Activated CD4-positive, alpha-beta T cell treated with anti-CD3 and anti-CD28 coated beads, Interleukin-2, amount 10 ng/mL, durations not matched to agents 24 days and 14 days (primary cell): ENCODE measurements around the gene PLCD1. TPM values are rescaled to one million over a fixed set of nuclear protein-coding genes. Genes with fewer than 3 reads are reported as not detected.

Experiments
- DNase-seq: peaks from one replicate; pipeline ENCODE4 v3.0.0; 2022
- H3K27ac Mint-ChIP-seq: one replicate; pipeline ENCODE4 v1.8.0; 2022; ENCODE audit warnings: mild to moderate bottlenecking, mixed read lengths
- H3K27me3 Mint-ChIP-seq: one replicate; pipeline ENCODE4 v1.8.0; 2022; ENCODE audit warnings: mixed read lengths
- H3K36me3 Mint-ChIP-seq: one replicate; pipeline ENCODE4 v1.8.0; 2022; ENCODE audit warnings: low read depth, mild to moderate bottlenecking, mixed read lengths
- H3K4me1 Mint-ChIP-seq: one replicate; pipeline ENCODE4 v1.8.0; 2021; ENCODE audit warnings: mixed read lengths
- H3K4me3 Mint-ChIP-seq: one replicate; pipeline ENCODE4 v1.8.0; 2022; ENCODE audit warnings: mild to moderate bottlenecking, moderate library complexity, mixed read lengths
- H3K9me3 Mint-ChIP-seq: one replicate; pipeline ENCODE4 v1.8.0; 2021; ENCODE audit warnings: mixed read lengths
- intact Hi-C: fragments of 100-400 bp; cut with micrococcal nuclease; formaldehyde crosslinking; loops from one replicate; pipeline ENCODE4 v1.15.1; 2023
- total RNA-seq: library from RNA; stranded (reverse); gene quantifications from 2 replicates; pipeline ENCODE4 v1.2.3, GENCODE V29; 2022

The PLCD1 gene
- total RNA-seq, 1 donor from 2014 or later: 4.2 TPM

DNA sequence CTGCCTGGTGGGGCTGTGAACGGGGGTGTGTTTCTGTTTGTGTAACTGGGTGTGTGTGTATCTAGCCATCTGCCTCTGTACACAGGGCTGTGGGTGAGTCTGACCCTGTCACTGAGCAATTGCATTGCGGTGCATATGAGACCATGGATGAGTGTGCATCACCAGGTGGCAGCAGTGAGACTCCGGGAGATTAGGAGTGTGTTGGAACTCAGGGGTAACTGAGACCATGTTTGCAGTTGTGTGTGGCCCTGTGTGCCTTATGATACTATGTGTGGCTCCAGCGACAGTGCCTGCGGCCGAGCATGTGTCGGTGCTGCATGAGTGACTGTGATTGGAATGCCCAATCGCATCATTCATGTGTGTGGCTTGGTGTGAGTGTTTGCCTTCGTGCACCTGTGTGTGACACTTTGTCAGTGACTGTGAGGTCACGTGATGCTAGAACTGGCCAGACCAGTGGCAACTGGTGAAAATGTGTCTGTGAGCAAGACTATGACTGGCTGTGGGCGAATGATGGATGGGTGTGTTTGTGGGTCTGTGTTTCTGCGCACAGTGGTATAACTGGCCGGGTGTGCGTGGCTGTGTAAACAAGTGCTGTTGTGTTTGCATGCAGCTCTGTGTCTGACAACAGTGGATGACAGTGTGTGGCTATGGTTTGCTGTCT, 24.9 kb downstream of the PLCD1 start:
- DNase-seq: peak; percentile 87
- intact Hi-C loops: loop anchor here (1.0 kb wide), 1 partner anchor 475 kb away; no protein-coding TSS in a partner anchor
- H3K36me3 Mint-ChIP-seq: peaks cover 28% of the 10 kb centered on the region
- peaks cover 15% of the 10 kb centered on the region for H3K4me1 Mint-ChIP-seq
- H3K9me3 Mint-ChIP-seq: no peaks in the 10 kb centered on the region
- no peak overlapping the region for H3K4me3 Mint-ChIP-seq
- H3K27me3 Mint-ChIP-seq: no peaks in the 10 kb centered on the region
- no peak overlapping the region for H3K27ac Mint-ChIP-seq

DNA sequence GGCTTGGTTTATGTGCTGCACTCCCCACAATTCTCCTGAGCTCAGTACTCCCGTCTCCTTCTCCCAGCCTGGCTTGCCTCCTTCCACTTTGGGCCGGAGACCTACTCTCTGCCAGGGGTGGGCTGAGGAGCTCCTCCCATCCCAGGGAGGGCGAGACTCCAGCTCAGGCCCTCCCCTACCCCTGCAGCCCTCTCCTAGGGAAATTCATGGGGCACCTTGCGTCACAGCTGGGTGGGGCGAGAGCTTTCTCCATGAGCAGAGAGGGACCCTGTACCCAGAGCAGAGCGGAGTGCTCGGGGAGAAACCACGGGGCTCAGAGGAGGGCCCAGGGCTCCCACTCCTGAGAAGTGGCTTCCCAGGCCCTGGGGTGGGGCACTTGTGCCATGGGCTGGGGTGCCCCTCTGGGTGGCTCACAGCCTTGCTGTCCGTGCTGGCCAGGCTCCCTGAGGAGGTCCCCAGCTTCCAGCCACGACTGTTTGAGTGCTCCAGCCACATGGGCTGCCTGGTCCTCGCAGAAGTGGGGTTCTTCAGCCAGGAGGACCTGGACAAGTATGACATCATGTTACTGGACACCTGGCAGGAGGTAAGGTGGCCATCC, 25.5 kb downstream of the PLCD1 start:
- Mint-ChIP-seq H3K9me3 (no peaks in the 10 kb centered on the region), H3K4me3 (no peak overlapping the region), H3K27ac (no peak overlapping the region)

DNA sequence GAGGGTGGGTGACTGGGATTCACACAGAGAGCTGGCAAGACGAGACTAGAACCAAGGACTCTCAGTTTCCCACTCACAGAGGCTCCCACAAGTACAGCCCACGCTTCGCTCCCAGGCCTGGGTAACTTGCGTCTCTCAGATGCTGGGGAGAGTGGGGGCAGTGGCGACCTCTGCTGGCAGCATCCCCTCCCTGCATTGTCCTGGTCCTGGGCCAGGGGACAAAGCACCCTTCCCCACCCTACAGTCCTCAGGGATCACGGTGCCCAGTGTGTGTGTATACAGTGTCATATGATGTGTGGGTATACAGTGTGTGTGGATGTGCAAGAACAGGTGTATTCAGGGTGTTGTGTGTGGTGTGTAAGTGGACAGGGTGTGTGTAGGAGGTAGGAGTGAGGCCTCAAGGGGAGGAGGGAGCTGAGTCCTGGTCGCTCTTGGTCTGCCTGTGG, 26.0 kb downstream of the PLCD1 start:
- peaks cover 34% of the 10 kb centered on the region for H3K36me3 Mint-ChIP-seq
- no peak overlapping the region for H3K4me3 Mint-ChIP-seq
- H3K27ac Mint-ChIP-seq: no peak overlapping the region
- peaks cover 24% of the 10 kb centered on the region for H3K4me1 Mint-ChIP-seq
- H3K9me3 Mint-ChIP-seq: no peaks in the 10 kb centered on the region
- peak; percentile 88 for DNase-seq
- no peaks in the 10 kb centered on the region for H3K27me3 Mint-ChIP-seq
- intact Hi-C loops: loop anchor here (1.0 kb wide), 2 partner anchors 29 to 148 kb away; no protein-coding TSS in a partner anchor

More for the DNA sequence above, 25.5 kb downstream of the PLCD1 start:
- no peaks in the 10 kb centered on the region for H3K27me3 Mint-ChIP-seq
- intact Hi-C loops: loop anchor here (1.0 kb wide), 3 partner anchors 30 to 475 kb away; no protein-coding TSS in a partner anchor
- peaks cover 20% of the 10 kb centered on the region for H3K4me1 Mint-ChIP-seq
- H3K36me3 Mint-ChIP-seq: peaks cover 34% of the 10 kb centered on the region
- DNase-seq: no peak

DNA sequence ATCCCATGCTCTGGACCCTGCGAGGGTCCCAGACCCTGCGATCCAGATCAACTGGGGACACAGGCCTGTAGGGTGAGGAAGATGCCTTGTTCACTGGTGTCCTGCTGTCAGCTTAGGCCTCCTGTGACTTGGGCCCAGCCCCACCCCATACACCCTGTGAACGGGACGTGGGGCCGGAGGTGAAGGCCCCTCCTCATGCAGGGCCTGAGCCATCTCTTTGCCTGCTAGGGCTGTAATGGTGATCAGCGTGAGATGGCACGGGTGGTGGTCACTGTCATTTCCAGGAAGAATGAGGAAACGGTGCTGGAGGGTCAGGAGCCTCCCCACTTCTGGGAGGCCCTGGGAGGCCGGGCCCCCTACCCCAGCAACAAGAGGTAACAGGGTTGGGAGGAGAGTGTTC, 26.5 kb downstream of the PLCD1 start:
- intact Hi-C loops: loop anchor here (1.0 kb wide), 2 partner anchors 29 to 148 kb away; no protein-coding TSS in a partner anchor
- Mint-ChIP-seq H3K36me3 (peaks cover 34% of the 10 kb centered on the region), H3K27me3 (no peaks in the 10 kb centered on the region), H3K4me3 (no peak overlapping the region), H3K9me3 (no peaks in the 10 kb centered on the region), H3K4me1 (peaks cover 29% of the 10 kb centered on the region), H3K27ac (no peak overlapping the region)
- no peak for DNase-seq

DNA sequence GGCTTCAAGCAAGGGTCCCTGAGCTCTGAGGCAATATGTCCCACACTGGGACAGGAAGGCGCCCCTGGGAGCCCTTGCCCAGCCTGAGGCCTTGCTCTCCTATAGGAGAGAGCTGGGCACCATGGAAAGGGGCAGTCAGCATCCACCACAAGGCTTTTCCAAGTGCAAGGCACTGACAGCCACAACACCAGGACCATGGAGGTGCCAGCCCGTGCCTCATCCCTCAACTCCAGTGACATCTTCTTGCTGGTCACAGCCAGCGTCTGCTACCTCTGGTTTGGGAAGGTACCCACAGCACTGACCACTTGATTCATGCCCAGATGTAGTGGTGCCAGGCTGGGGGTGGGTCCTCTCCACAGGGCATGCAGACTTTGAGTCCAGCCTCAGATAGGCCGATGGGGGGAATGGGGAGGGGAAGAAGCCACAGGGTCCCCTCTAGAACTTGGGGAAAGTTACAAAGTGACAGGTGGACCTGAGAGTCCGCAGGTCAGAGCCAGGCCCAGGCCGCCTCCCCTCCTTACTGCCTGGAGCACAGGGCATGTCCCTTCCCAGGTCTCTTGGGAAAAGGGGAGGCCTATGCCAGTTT, 27.1 kb downstream of the PLCD1 start:
- H3K27me3 Mint-ChIP-seq: no peaks in the 10 kb centered on the region
- intact Hi-C loops: no loop called here
- DNase-seq: no peak

DNA sequence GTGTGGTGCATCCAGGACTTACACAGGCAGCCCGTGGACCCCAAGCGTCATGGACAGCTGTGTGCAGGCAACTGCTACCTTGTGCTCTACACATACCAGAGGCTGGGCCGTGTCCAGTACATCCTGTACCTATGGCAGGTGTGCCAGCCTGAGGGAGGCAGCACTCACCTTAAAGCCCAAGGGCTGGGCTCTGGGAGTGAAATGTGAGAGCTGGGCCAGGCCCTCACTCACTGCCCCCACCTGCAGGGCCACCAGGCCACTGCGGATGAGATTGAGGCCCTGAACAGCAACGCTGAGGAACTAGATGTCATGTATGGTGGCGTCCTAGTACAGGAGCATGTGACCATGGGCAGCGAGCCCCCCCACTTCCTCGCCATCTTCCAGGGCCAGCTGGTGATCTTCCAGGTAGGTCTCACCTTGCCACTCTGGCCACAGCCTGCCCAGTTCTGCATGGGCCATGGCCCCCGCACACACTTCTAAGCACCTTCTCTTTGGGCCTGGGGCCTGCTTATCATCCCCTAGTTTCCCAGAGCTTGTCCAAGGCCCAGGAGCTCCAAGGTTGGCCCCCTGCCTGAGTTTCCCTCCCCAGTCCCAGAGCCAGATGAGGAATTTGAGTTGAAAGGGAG, 27.9 kb downstream of the PLCD1 start:
- H3K9me3 Mint-ChIP-seq: no peaks in the 10 kb centered on the region
- H3K27ac Mint-ChIP-seq: no peak overlapping the region
- no peak for DNase-seq
- peaks cover 36% of the 10 kb centered on the region for H3K36me3 Mint-ChIP-seq
- no peak overlapping the region for H3K4me3 Mint-ChIP-seq
- H3K27me3 Mint-ChIP-seq: no peaks in the 10 kb centered on the region
- H3K4me1 Mint-ChIP-seq: peaks cover 33% of the 10 kb centered on the region
- intact Hi-C loops: no loop called here

More for the DNA sequence above, 27.1 kb downstream of the PLCD1 start:
- Mint-ChIP-seq H3K9me3 (no peaks in the 10 kb centered on the region), H3K4me3 (no peak overlapping the region), H3K27ac (no peak overlapping the region), H3K4me1 (peaks cover 29% of the 10 kb centered on the region), H3K36me3 (peaks cover 33% of the 10 kb centered on the region)

DNA sequence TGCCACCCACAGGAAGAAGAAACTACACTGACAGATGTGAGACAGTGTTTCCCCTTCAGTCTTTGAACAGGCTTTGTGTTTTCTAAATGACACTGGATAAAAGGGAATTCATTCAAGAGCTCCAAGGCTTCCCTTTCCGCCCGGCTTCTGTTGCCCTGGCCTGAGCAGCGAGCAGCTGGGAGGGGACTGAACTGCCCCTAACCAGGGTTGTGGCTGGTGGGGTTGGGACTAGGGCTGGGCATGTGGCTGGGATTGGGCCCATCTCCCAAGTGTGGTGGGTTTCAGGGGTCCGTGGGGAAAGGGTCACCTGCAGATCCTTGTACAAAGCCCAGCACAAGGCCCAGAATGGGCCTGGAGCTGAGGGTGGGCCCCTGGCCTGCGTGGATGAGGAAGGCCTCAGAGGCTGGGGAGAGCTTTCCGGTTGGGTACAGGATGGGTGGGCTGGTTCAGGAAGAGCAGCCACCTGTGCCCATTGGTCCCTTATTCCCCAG, 28.4 kb downstream of the PLCD1 start:
- Mint-ChIP-seq H3K4me1 (peaks cover 39% of the 10 kb centered on the region), H3K9me3 (no peaks in the 10 kb centered on the region), H3K27ac (no peak overlapping the region), H3K36me3 (peaks cover 41% of the 10 kb centered on the region), H3K27me3 (no peaks in the 10 kb centered on the region), H3K4me3 (no peak overlapping the region)
- DNase-seq: no peak
- intact Hi-C loops: no loop called here

DNA sequence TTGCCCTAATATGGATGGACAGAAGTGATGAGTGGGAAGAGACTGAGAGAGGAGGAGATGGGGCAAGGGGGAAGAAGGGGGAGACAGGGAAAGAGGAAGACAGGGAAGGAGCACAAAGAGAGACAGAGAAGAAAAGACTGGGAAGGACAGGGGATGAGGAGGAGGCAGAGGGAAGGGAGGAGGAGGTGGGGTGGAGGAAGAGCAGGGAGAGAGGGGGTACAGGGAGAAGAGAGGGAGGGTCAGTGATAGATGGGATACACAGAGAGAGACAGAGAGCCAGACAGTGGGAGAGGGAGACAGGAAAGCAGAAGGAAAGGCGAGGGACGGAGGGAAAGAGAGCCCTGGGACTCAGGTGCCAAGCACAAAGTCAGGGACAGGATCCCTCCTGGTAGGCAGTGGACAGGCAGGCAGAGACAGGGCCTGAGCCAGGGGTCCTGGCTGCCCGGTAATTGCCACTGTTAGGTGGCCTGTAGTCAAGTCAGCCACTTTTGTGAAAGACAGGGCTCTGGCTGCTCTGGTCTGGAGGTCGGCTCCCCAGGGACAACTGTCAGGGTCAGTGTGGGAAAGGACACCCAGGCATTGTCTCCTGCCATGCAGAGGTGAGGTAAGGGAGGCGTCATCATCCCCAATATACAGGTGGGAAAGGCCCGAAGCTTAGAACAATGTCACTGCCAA, 29.1 kb downstream of the PLCD1 start:
- H3K4me1 Mint-ChIP-seq: peaks cover 44% of the 10 kb centered on the region
- intact Hi-C loops: no loop called here
- H3K27ac Mint-ChIP-seq: no peak overlapping the region
- no peak for DNase-seq
- peaks cover 45% of the 10 kb centered on the region for H3K36me3 Mint-ChIP-seq
- H3K27me3 Mint-ChIP-seq: no peaks in the 10 kb centered on the region
- no peak overlapping the region for H3K4me3 Mint-ChIP-seq
- no peaks in the 10 kb centered on the region for H3K9me3 Mint-ChIP-seq

DNA sequence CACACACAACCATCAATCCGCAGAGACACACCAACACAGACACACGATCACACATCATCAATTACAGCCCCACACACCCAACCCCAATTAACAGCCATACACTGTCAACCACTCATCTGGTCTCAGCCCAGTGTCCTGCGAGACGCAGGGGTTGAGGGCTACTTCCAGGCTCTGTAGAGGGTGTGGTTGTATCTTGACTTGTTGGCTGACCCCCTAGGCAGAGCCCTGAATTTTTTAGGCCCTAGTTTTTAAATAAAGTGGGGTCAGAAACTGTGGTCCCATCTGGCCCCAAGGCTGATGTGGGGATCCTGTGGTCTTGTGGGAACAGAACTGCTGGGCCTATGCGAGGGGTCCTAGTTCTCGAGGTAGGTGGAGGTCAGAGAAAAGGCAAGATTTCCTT, 29.6 kb downstream of the PLCD1 start:
- H3K27ac Mint-ChIP-seq: peak overlapping the region; percentile 1
- H3K27me3 Mint-ChIP-seq: no peaks in the 10 kb centered on the region
- peaks cover 44% of the 10 kb centered on the region for H3K36me3 Mint-ChIP-seq
- no peak for DNase-seq
- no peak overlapping the region for H3K4me3 Mint-ChIP-seq
- peaks cover 49% of the 10 kb centered on the region for H3K4me1 Mint-ChIP-seq
- H3K9me3 Mint-ChIP-seq: no peaks in the 10 kb centered on the region
- intact Hi-C loops: no loop called here

DNA sequence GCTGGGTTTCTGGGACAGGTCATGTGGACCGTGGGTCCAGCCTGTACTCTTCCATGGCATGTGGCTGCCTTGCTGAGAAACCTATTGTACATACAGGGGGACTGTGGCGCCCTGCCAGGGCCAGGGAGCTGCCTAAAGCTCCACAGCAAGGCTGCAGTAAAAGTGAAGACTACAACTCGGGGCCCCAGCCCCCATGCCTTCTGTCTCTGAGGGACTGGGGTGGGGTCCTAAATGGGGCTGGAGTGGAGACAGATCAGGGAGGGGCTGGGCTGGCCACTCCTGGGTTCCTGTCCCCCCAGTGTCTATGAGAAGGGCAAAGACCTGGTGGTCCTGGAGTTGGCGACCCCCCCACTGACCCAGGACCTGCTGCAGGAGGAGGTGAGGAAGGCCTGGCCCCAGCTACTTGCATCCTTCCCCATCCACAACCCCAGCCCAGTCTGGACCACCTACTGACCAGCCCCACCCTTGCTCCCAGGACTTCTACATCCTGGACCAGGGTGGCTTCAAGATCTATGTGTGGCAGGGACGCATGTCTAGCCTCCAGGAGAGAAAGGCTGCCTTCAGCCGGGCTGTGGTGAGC, 31.6 kb downstream of the PLCD1 start:
- no peak for DNase-seq
- Mint-ChIP-seq H3K36me3 (peaks cover 39% of the 10 kb centered on the region), H3K4me3 (peak overlapping the region; percentile 77), H3K27me3 (no peaks in the 10 kb centered on the region), H3K4me1 (peaks cover 52% of the 10 kb centered on the region), H3K9me3 (no peaks in the 10 kb centered on the region), H3K27ac (peak overlapping the region; percentile 95)
- intact Hi-C loops: no loop called here

DNA sequence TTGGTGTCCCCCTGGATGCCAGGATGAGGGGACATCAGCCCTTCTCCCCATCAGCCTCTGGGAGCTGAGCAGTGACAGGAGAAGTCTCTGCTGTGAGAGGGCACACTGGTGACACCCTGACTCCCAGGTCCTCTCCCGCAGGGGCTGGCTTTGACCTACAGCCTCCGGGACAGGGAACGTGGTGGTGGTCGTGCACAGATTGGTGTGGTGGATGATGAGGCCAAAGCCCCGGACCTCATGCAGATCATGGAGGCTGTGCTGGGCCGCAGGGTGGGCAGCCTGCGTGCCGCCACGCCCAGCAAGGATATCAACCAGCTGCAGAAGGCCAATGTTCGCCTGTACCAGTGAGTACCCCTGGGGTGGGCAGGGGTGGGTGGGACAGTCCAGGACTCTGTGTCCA, 32.1 kb downstream of the PLCD1 start:
- intact Hi-C loops: no loop called here
- no peak for DNase-seq
- no peaks in the 10 kb centered on the region for H3K27me3 Mint-ChIP-seq

DNA sequence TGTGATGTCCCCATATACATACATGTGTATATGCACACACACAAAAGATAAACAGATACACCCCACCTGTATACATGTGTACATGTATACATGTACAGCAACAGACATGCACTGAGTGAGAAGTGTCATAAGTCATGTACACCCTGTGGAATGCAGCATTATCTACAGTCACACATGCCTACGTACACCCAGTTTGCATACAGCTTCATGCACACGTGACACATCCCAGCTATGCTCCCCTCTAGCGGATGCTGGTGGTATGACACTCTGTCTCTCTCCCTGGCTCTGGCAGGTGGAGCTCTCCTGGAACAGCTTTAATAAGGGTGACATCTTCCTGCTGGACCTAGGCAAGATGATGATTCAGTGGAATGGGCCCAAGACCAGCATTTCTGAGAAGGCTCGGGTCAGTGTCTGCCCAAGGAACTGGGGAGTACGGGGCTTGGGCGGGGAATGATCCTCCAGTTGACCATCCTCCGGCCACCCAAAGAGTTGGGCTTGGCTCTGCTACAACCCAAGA, 32.6 kb downstream of the PLCD1 start:
- intact Hi-C loops: no loop called here
- Mint-ChIP-seq H3K9me3 (no peaks in the 10 kb centered on the region), H3K4me1 (peaks cover 52% of the 10 kb centered on the region), H3K27me3 (no peaks in the 10 kb centered on the region), H3K27ac (peak overlapping the region; percentile 55), H3K36me3 (peaks cover 36% of the 10 kb centered on the region), H3K4me3 (no peak overlapping the region)
- peak; percentile 95 for DNase-seq

More for the DNA sequence above, 32.1 kb downstream of the PLCD1 start:
- no peaks in the 10 kb centered on the region for H3K9me3 Mint-ChIP-seq
- H3K4me1 Mint-ChIP-seq: peaks cover 52% of the 10 kb centered on the region
- H3K4me3 Mint-ChIP-seq: no peak overlapping the region
- peak overlapping the region; percentile 55 for H3K27ac Mint-ChIP-seq
- H3K36me3 Mint-ChIP-seq: peaks cover 39% of the 10 kb centered on the region
